ENCODE results near the gene UTP4.

The UTP4 gene

GRCh38 chr16:69179328-69180010, 47.0 kb downstream of the UTP4 start:
- TF ChIP-seq TCF12 (IDR thresholded peaks at IDR 0.05; ENCODE audit: low read depth) (peak; percentile 39; the same call in 1 of the 2 replicates), ZBTB7A (IDR thresholded peaks at IDR 0.05; ENCODE audit: low read depth) (no peak), REST (IDR thresholded peaks at IDR 0.05; ENCODE audit: low read depth) (no peak), CREB1 (IDR thresholded peaks at IDR 0.05; ENCODE audit: low read depth) (no peak), NFIC (IDR thresholded peaks at IDR 0.05) (peak; percentile 94), USF1 (IDR thresholded peaks at IDR 0.05) (no peak), FOXM1 (IDR thresholded peaks at IDR 0.05; ENCODE audit: borderline replicate concordance, low read depth) (no peak), RAD21 (IDR thresholded peaks at IDR 0.05; ENCODE audit: low read depth) (no peak), CEBPB (IDR thresholded peaks at IDR 0.05) (peak; percentile 94), EGR1 (IDR thresholded peaks at IDR 0.05) (no peak), TAF1 (IDR thresholded peaks at IDR 0.05; ENCODE audit: low read depth) (no peak), YY1 (IDR thresholded peaks at IDR 0.05; ENCODE audit: low read depth) (no peak), MAX (IDR thresholded peaks at IDR 0.05) (no peak), TEAD4 (IDR thresholded peaks at IDR 0.05) (no peak), EP300 (IDR thresholded peaks at IDR 0.05; ENCODE audit: borderline replicate concordance) (peak; percentile 37; the same call in 1 of the 2 replicates)

GRCh38 chr16:69180011-69180338, 47.5 kb downstream of the UTP4 start:
- TF ChIP-seq EGR1 (IDR thresholded peaks at IDR 0.05) (no peak), YY1 (IDR thresholded peaks at IDR 0.05; ENCODE audit: low read depth) (no peak), FOXM1 (IDR thresholded peaks at IDR 0.05; ENCODE audit: borderline replicate concordance, low read depth) (no peak), REST (IDR thresholded peaks at IDR 0.05; ENCODE audit: low read depth) (no peak), CEBPB (IDR thresholded peaks at IDR 0.05) (no peak), ZBTB7A (IDR thresholded peaks at IDR 0.05; ENCODE audit: low read depth) (no peak), EP300 (IDR thresholded peaks at IDR 0.05; ENCODE audit: borderline replicate concordance) (no peak), MAX (IDR thresholded peaks at IDR 0.05) (no peak), CREB1 (IDR thresholded peaks at IDR 0.05; ENCODE audit: low read depth) (no peak), TAF1 (IDR thresholded peaks at IDR 0.05; ENCODE audit: low read depth) (no peak)

- TF ChIP-seq CEBPB (IDR thresholded peaks at IDR 0.05) (no peak), EP300 (IDR thresholded peaks at IDR 0.05; ENCODE audit: borderline replicate concordance) (no peak), REST (IDR thresholded peaks at IDR 0.05; ENCODE audit: low read depth) (no peak), RAD21 (IDR thresholded peaks at IDR 0.05; ENCODE audit: low read depth) (no peak), TCF12 (IDR thresholded peaks at IDR 0.05; ENCODE audit: low read depth) (no peak), USF1 (IDR thresholded peaks at IDR 0.05) (no peak)
Observed at GRCh38 chr16:69182730-69183416, 50.4 kb downstream of the UTP4 start.
